NCI-H1092 (cell line): ENCODE results near the gene SLC7A5.
"Not testable (repeated sequence)": the region's sequence is repeated elsewhere in the genome, so short reads cannot be mapped to it uniquely, and the experiment has no call there.

Experiments
- DNase-seq: peaks from one replicate; lab custom pipeline; 2025; lab: John Stamatoyannopoulos, UW

SLC7A5 gene

DNA sequence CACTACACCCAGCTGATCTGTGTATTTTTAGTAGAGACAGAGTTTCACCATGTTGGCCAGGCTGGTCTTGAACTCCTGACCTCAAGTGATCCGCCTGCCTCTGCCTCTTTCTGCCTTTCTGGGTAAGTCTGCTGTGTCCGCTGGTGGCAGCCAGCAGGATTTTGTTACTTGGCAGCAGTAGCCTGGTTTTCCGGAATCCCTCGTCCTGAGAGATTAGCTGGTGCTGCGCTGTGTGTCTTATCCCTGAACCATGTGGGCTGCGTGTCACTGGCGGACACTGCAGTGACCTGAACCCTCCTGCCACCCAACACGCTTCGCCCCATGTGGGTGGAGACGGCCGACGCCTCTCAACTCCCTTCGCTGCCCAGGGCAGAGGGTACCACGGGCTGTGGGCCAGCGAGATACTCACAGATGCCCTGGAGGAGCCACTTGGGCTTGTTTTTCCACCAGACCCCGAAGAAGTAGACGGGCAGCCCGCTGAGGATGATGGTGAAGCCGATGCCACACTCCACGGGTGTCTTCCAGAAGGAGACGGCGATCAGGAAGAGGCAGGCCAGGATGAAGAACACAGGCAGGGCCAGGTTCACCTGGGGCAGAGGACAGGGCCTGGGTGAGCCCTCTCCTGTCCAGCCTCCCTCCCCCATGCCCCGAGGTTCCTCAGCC, 35.2 kb downstream of the SLC7A5 start:
- DNase-seq, result no peak

DNA sequence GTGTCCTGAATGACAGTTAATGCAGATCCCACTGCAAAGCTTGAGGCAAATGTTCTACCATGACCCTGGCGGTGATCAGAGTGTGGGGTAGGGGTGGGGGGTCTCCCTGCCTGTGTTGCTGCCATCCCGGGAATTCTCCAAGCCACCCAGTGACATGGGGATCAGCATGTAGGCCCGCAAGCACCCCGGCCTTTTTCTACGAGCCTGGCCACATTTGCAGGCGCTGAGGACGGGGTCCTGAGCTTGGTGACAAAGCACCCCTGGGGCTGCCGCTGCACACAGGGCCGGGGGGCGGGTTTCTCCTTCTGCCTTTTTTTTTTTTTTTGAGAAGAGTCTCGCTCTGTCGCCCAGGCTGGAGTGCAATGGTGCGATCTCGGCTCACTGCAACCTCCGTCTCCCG, 35.8 kb downstream of the SLC7A5 start:
- no peak for DNase-seq

DNA sequence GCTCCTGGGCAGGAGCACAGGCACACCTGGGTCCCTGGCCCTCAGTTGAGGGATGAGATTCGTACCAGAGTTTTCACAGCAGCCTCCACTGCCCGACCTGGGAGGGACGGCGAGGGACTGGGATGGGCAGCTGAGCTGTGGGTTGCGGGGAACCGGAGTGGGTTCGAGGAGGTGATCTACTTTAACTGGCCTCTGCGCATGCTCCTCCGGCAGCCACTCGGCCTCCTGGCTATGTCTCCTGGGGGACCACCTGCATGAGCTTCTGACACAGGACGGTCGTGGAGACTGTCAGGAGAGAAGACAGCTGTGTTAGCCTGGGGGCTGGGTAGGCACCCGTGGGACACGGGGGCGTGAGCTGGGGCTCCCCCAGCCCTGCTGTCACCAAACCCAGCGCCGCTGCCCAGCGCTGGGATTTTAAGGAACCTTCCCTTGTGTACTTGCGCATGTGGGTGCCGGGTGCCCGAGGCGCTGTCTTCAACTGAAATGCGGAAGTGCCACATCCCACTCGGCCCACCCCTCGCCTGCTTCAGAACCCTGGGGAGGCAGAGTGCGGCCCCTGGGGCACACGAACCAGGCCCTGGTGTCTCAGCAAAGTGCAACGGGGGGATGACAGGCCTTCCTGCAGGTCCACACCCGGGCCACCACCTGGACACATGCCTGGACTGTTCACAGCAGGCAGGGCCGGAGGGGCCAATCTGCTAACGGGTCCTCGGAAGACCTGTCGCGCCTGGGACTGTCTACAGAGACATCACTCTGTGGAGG, 36.4 kb downstream of the SLC7A5 start:
- no peak for DNase-seq

DNA sequence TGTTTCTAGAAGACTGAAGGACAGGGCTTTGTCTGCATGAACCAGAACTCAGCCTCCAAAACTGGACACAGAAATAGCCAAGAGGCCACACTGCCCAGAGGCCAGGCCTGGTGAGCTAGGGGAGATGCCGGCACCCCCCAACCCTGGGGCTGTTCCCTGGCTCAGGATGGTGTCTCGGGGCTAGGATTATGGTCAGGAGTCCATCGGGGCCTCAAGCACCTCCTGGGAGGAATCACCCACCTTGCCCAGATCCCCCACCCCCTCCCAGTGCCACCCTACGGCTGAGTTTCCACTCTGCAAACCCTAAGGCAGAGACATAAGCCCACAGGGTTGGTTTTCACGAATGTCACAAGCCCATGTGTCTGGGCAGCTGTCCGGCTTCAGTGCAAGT, 37.2 kb downstream of the SLC7A5 start:
- DNase-seq, result no peak

DNA sequence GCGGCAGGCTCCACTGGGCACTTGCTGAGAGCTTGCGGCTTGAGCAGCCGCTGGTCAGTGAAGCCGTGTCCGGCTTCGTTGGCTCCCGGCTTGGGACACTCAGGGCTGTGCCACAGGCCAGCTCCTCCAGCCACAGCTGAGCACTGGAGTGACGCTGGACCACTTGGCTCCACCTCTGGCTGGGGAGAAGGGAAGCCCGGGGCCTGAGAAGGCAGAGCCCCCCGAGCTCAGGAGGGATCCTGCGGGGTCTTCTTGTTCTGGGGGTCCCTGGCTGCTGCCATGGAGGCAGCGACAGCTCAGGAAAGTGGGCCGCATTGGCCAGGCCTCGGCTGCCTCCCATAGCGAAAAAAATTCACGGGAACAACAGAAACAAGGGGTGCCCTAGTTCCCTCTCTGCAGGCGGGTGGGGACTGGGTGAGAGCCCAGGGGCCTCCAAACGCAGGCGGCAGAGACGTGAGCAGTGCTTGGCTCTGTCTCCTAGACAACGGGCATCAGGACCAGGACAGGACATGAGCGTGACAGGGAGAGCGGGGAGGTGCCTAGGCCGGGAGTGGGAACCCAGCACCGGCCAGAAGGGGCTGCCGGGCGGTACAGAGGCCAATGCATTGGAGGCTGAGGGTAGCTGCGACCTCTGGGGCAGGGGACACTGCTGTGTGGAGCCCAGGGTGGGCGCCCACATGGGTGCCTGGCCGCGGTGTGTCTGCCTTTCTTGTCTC, 37.7 kb downstream of the SLC7A5 start:
- no peak for DNase-seq

DNA sequence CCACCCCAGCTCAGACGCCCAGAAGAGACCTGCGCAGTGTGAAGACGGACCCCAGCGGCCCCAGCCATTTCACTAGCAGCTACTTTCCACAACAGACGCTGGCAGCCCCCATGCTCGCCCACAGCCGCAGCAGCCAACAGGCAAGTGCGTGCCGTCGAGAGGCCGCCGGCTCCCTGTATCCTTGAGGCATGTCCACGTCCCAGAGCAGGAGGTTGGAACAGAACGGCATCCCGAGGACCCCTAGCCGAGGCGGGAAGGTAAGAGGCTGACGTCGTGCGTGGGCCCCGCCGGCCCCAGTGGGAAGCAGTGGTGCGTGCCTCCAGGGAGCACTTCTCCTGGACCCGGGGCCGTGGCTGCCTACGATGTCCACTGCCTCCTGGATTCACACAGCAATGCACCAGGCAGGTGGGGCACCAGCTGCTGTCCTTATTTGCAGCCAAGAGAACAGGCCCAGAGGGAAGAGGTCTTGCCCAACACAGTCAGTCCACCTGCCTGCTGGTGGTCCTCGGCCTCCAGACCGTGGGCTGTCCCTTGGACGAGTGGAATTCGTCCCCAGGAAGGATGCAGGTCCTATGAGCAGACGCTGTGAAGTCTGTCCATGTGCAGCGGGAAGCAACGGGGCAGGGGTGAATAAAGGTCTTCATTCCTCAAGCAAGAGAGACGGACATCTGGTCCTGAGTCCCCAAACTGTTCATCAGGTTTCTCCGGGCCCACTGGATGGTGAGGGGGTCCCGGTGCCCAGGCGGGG, 38.5 kb downstream of the SLC7A5 start:
- no peak for DNase-seq

DNA sequence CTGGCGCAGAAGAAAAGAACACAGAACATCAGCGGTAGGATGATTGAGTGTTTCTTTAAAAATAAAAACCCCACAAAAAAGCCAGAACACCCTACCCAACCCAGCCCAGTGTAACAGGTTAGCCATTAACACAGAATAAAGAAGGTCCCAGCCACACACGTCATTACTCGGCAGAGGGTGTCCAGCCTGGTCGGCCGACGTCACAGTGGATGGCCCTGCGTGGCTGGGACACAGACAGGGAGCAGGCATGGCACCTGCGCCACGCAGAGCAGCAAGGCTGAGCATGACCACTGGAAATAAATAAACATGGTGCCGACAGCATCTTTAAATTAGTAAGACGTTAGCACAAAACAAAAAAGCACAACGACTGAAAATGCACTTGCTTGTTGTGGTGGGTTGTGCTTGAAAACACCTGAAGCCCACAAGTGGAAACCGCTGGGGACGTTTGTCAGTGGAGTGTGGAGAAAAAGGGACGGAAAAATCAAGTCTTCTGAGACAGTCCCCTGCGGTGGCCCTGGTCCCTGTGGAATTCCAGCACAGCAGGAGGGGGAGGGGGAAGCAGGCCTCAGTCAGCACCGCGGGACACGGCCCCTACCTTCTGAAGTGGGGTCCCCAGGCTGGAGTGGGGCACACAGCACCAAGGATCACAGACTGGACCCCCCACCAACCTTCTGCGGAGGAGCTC, 39.2 kb downstream of the SLC7A5 start:
- no peak for DNase-seq

DNA sequence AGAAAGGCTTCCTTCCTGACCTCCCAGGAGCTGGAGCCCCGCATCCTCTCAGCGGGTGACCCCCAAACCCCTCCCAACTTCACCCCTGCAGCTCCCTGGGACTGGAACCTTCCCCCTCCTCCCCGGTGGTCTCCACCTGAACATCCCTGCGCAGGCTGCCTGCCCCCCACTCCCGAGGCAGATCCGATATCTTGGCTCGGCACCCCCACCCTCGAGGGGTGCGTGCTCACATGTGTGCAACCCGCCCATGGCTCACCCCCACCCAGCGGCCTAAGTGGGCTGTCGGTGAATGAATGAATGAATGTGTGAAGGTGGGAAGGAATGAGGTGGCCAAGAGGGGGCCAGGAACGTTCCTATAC, 39.7 kb downstream of the SLC7A5 start:
- DNase-seq, result no peak

DNA sequence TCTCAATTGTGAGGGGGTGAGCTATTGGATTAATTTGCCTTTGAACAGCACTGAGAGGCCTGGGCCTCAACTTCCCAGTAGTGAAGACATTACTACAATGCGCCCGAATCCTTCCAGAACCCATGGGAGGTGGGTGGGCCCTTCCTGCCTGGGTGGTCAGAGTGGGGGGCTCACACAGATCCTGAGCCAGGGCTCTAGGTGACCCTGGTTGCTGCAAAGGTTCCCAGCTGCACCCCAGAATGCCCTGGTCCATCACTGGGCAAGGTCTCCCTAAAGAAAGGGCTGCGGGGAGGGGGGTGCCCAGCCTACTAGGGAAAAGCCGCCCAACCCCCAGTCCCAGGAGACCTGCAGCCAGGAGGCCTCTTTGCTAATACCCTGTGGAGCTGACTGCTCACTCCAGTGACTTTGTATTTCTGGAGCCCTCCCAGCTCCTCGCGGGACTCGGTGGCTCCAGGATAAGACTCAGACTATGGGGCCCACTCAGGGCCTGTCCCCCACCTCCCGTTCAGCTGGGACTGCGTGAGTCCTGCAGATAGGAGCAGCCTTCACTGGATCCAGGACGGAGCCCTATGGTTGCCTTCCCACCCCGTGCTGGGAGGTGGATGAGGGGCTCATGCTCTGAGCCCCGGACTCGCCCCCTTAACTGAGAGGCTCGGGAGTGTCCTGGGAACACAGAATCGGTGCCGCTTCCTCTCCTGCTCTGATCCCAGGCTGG, 40.2 kb downstream of the SLC7A5 start:
- DNase-seq, result no peak

DNA sequence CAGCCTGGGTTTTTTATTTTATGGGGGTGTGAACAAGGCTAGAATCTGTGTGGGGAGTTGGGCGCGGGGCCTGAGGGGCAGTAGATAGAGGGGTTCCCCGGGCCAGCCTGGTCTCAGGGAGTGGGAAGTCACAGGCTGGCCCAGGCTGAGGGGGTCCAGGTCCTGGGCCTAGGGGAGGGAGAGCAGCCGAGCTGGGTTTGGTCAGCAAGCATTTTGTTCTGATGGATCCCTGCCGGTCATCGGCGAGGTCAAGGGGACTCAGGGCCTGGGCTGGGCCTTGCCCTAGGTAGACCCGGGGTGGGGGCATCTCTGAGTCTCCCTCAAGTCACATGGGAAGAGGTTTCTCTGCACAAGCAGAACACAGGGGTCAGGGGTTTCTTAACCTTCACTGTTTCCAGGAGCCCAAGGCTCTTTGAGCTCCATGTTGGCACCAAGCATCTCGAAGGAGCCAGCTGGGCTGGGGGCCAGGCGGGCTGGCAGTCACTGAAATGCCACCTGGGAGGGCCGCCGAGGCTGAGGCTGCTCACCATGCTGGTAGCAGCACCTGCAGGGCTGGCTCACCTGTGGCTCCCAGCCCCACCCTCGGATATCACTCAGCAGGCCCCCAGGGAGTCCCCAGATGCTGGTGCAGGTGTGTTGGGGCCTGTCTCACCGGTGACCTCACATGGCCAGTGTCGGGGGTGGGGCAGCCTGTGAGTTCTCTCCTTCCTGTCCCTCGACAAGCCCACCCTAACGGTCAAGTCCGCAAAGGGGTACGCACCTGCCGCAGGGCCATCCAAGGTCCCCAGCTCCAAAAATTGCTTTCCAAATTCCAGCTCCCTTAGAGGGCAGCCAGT, 41.0 kb downstream of the SLC7A5 start:
- no peak for DNase-seq

DNA sequence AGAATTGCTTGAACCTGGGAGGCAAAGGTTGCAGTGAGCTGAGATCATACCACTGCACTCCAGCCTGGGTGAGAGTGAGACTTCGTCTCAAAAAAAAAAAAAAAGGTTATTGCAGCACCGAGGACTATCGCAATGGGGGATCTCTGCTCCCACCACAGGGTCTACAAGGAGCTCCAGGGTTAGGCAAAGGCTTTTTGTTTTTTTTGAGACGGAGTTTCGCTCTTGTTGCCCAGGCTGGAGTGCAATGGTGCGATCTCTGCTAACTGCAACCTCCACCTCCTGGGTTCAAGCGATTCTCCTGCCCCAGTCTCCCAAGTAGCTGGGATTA, 41.8 kb downstream of the SLC7A5 start:
- DNase-seq, result not testable (repeated sequence)

DNA sequence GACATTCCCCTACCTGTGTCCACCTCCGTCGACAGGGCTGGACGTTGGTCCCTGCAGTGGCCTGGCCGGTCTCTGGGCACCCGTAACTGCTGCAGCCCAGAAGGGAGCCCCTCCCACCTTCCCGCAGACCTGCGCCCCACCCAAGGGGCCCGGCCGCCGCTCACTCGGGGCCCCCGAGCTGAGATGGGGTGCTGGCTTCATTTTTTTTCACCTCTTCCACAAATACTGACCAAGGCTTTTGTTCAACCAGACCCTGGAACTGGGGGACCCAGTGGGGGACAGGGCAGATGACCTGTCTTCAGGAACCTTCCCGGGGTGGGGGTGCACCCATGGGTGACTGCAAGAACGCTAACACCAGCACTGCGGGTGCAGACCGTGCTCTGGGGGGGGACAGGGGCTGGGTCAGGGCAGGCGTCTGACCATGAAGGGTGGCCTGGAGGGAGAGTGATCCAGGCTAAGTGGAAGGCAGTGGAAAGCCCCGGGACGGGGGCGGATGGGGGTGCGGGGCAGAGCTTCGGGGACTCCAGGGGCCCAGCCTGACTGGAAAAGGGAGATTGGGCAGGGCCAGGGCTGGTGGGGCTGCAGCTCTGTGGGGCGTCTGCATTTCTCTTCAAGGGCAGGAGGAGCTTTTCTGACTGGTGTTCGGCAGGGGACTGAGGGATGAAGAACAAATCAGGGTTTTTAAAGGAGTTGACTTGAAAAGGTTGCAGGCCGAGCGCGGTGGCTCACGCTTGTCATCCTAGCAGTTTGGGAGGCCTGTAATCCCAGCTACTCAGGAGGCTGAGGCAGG, 42.3 kb downstream of the SLC7A5 start:
- DNase-seq, result no peak

DNA sequence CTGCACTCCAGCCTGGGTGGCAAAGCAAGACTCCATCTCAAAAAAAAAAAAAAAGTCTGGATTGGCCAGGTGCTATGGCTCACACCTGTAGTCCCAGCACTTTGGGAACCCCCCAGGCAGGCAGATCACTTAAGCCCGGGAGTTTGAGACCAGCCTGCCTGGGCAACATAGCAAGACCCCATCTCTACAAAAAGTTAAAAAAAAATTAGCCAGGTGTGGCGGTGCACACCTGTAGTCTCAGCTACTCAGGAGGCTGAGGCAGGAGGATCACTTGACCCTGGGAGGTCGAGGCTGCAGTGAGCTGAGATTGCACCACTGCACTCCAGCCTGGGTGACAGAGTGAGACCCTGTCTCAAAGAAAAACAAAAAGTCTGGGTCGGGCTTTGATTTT, 42.9 kb downstream of the SLC7A5 start:
- not testable (repeated sequence) for DNase-seq

DNA sequence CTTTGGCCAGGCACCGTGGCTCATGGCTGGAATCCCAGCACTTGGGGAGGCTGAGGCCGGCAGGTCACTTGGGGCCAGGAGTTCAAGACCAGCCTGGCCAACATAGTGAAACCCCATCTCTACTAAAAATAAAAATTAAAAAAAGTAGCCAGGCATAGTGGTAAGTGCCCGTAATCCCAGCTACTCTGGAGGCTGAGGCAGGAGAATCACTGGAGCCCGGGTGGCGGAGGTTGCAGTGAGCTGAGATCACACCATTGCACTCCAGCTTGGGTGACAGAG, 43.5 kb downstream of the SLC7A5 start:
- not testable (repeated sequence) for DNase-seq

DNA sequence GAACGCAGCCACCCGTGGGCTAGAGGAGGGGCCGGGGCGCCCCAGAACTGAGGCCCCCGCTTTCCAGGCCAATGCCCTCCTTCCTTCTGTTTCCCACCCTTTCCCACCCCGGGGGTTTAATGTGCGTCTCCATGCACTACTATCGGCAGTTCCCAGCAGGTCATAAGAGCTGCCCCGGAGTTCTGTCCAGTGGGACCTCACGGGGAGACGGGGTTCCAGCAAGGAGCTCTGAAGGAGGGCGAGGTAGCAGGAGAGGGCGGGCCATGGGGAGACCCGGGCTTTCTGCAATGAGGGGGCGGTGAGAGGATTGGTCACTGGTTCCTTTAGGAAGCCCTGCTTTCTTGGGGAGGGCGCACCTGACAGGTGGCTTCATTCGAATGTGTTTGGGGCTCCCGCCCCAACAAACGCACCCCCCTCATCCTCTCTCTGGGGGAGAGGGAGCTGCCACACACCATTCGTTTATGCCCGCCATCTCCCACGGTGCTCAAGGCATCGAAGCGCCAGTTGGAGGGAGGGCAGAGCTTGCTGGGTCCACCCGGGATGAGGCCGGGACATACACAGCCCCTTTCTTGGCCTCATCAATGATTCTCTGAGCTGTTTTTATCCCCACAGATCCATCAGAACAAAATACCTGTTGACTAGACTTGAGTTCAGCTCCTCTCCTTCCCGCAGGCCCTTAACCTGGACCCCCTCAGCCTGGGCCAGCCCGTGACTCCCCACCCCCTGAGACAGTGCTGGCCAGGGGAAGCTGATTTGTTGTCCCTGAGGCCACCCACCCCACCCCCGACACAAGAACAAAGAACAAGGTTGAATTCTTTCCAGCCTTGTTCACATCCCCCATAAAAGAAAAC, 44.1 kb downstream of the SLC7A5 start:
- DNase-seq, result no peak

DNA sequence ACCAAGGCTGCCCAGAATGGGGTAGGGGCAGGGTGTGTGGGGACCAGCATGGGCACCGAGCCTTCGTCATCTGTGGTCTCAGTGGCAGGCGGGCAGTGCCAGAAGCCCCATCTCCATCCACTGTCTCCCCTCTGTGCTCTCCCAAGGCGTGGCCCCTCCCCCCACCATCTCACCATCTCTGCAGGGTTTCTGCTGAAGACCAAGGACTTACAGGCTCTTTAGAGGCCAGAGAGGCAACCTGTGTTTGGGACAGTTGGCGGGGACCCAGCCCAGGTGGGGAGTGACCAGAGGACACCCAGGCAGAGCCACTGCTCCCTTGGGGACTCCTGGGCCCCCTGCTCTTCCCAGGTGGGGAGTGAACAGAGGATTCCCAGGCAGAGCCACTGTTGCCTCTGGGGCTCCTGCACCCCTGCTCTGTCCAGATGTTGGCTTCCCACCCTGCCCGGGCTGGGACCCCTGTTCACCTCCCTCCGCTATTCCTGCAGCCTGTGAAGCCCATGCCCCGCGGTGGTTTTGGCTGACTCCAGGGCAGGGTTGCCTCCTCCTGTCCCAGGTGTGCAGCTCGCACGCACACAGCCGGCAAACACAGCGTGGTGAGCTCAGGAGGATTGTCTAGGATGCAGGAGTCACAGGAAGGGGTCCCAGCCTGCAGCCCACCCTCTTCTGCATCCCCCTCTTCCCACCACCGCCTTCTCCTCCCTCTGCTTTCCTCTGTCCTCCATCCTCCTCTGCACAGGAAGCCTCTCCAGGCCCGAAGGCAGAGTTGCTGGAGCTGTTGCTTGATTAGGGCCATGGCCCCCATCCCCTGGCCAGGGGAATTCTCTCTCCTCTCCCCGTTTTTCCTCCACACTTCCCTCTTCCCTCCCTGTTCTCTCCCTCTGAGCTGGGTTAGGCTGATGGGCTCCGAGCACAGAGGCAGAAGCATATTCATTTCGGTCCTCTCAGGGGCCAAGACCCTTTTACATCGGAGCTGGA, 45.0 kb downstream of the SLC7A5 start:
- no peak for DNase-seq

DNA sequence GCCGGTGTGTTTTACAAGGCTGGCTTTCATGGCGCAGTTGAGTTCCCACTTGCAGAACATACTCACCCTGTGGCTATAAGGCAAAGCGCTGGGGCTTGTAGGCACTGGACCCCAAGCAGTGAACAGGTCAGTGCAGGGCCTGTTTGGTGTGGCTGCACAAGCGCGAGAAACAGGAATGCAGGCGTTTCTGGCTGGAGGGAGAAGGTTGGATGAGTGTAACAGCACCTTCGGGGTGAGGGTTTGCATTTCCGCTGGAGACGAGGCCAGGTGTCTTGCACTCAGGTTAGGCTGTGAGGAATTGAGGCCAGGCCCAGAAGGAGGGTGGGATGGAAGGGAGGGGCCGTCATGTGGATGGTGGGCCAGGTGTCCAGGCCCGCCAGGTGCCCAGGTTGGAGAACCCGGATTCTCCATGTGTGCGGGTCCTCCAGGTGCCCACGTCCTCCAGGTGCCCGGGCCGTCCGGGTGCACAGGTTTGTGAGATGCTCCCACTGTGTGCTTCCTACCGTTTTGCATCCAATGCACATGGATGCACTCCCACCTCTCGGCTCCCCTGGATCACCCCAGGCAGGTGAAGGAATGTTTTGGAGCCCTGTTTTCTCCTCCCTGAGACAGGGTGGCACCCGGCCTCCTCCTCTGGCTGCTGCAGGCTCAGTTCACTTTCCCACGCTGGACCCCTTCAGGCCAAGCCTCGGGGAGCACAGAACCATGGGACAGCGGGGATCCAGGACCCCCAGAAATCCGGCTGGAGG, 46.0 kb downstream of the SLC7A5 start:
- no peak for DNase-seq
